Right lobe of liver (tissue), 4 donors: ENCODE measurements around the gene LRRC43.

Experiments
- POLR2A ChIP-seq: fragments of 450-650 bp; IDR thresholded peaks from one replicate; pipeline ENCODE4 v1.6.1; 2017; ENCODE audit warnings: antibody characterized with exemption, mild to moderate bottlenecking
- TF ChIP-seq, protein P1 (sequence below), 4 donors: fragments of 200-600 bp in 3 of 4; fragments of 450-650 bp in 1 of 4; IDR thresholded peaks; one replicate each; pipeline versions ENCODE4 v1.5.1 to v1.8.0; 2016 to 2022; ENCODE audit warnings: antibody characterized with exemption in 4 of 4, mild to moderate bottlenecking in 2 of 4
- donor health status: DM: no; HTN: no; CAD: no.
- donor health status: DM: no; HTN: no; CAD: no.
- donor health status: DM: no; HTN: yes; CAD: no.

DNA sequence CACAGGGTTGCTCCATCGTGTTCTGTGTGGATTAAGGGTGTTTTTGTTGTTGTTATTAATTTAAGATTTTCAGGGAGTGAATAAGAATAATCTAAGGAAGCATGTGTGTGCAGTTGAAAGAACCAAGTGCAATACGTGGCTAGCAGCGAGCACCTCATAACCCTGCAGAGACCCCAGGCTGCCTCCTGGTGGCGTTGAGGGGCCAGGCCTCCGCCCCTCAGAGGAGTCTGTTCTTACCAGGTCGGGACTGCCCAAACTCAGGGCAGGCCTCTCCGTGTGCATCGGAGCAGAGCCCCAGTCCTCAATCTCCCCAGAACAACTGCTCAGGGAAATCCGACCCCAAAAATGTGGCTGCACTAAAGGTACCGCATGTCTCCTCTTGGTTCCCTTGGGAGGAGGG is 45.7 kb upstream of the LRRC43 start:
- TF ChIP-seq POLR2A, result no peak
- TF ChIP-seq, protein P1, sequence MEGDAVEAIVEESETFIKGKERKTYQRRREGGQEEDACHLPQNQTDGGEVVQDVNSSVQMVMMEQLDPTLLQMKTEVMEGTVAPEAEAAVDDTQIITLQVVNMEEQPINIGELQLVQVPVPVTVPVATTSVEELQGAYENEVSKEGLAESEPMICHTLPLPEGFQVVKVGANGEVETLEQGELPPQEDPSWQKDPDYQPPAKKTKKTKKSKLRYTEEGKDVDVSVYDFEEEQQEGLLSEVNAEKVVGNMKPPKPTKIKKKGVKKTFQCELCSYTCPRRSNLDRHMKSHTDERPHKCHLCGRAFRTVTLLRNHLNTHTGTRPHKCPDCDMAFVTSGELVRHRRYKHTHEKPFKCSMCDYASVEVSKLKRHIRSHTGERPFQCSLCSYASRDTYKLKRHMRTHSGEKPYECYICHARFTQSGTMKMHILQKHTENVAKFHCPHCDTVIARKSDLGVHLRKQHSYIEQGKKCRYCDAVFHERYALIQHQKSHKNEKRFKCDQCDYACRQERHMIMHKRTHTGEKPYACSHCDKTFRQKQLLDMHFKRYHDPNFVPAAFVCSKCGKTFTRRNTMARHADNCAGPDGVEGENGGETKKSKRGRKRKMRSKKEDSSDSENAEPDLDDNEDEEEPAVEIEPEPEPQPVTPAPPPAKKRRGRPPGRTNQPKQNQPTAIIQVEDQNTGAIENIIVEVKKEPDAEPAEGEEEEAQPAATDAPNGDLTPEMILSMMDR (IDR thresholded peaks at IDR 0.05), result no peak
